SK-N-SH (cell line): Measurements from ENCODE around the gene CCDC24. TPM values are rescaled to one million over a fixed set of nuclear protein-coding genes. Genes with fewer than 3 reads are reported as not detected.

ENCODE experiments used
- CTCF ChIA-PET: fragments of 300-600, 350-600 bp; formaldehyde crosslinking; extraction: SDS; loops from one replicate; lab custom pipeline; 2021; lab: Yijun Ruan, JAX
- POLR2A ChIA-PET: fragments of 350-600 bp; sonication (Branson Sonifier 250); formaldehyde crosslinking; extraction: SDS; loops from one replicate; lab custom pipeline; 2020; ENCODE audit warnings: antibody characterized with exemption, inconsistent platforms; lab: Yijun Ruan, JAX
- DNase-seq: peaks from one replicate; pipeline ENCODE4 v3.0.0; 2012
- H2AFZ ChIP-seq: fragments of 200-600 bp; sonication (generic); 2 replicates; pipeline ENCODE4 v1.8.1; 2016; ENCODE audit warnings: antibody characterized with exemption, mild to moderate bottlenecking, low read depth
- H3F3A ChIP-seq: fragments of 200-600 bp; sonication (generic); replicated peaks from 2 replicates; pipeline ENCODE3; 2016; ENCODE audit warnings: antibody characterized with exemption, mild to moderate bottlenecking; ENCODE audit not compliant: insufficient read depth
- H3K27ac ChIP-seq, 2 experiments: fragments of 200-500 bp in 1 of 2; fragments of 200-600 bp in 1 of 2; sonication (Bioruptor generic) in 1 of 2; sonication (generic), shearing (Covaris generic) in 1 of 2; 2 replicates each; pipeline versions ENCODE4 v1.5.1 to v1.6.1; 2014 to 2016; ENCODE audit warnings: low read depth in 2 of 2, inconsistent platforms in 1 of 2, low read length in 1 of 2, mild to moderate bottlenecking in 1 of 2, mixed read lengths in 1 of 2
- H3K27me3 ChIP-seq: fragments of 200-600 bp; sonication (generic), shearing (Covaris generic); 2 replicates; pipeline ENCODE4 v1.6.1; 2016; ENCODE audit warnings: mixed run types; ENCODE audit not compliant: insufficient read depth
- H3K36me3 ChIP-seq, 2 experiments: fragments of 200-500 bp in 1 of 2; fragments of 200-600 bp in 1 of 2; sonication (Bioruptor generic) in 1 of 2; sonication (generic) in 1 of 2; replicated peaks in 1 of 2; 2 replicates each; pipeline versions ENCODE3 to v1.5.1; 2014 to 2016; ENCODE audit warnings: low read length in 1 of 2, mild to moderate bottlenecking in 1 of 2; ENCODE audit not compliant: insufficient read depth in 2 of 2, control insufficient read depth in 1 of 2
- H3K4me1 ChIP-seq, 2 experiments: fragments of 200-500 bp in 1 of 2; fragments of 200-600 bp in 1 of 2; sonication (Bioruptor generic) in 1 of 2; sonication (generic), shearing (Covaris generic) in 1 of 2; 2 replicates each; pipeline versions ENCODE4 v1.5.1 to v1.6.1; 2014 to 2016; ENCODE audit warnings: low read depth in 1 of 2, low read length in 1 of 2, mixed run types in 1 of 2; ENCODE audit not compliant: insufficient read depth in 2 of 2, control insufficient read depth in 1 of 2
- H3K4me2 ChIP-seq: fragments of 200-600 bp; sonication (generic), shearing (Covaris generic); 2 replicates; pipeline ENCODE4 v1.6.1; 2017; ENCODE audit warnings: mixed run types
- H3K4me3 ChIP-seq, 2 experiments: fragments of 200-500 bp in 1 of 2; fragments of 200-600 bp in 1 of 2; sonication (Bioruptor generic) in 1 of 2; sonication (generic), shearing (Covaris generic) in 1 of 2; 2 replicates each; pipeline versions ENCODE4 v1.5.1 to v1.8.1; 2014 to 2016; ENCODE audit warnings: low read depth in 2 of 2, inconsistent platforms in 1 of 2, low read length in 1 of 2, mild to moderate bottlenecking in 1 of 2, mixed read lengths in 1 of 2, moderate library complexity in 1 of 2
- H3K79me2 ChIP-seq: fragments of 200-600 bp; sonication (generic); 2 replicates; pipeline ENCODE4 v1.8.1; 2017; ENCODE audit warnings: mild to moderate bottlenecking; ENCODE audit not compliant: insufficient read depth
- H3K9ac ChIP-seq: fragments of 200-600 bp; sonication (generic); 2 replicates; pipeline ENCODE4 v1.6.1; 2017; ENCODE audit warnings: mixed run types
- H3K9me2 ChIP-seq: fragments of 200-600 bp; sonication (generic); 2 replicates; pipeline ENCODE4 v1.6.1; 2017; ENCODE audit warnings: mixed run types
- H3K9me3 ChIP-seq: fragments of 200-600 bp; sonication (generic); 2 replicates; pipeline ENCODE4 v1.6.1; 2017; ENCODE audit warnings: mixed run types, mild to moderate bottlenecking, moderate library complexity
- H4K20me1 ChIP-seq: fragments of 200-600 bp; sonication (generic); 2 replicates; pipeline ENCODE4 v1.6.1; 2017; ENCODE audit warnings: mild to moderate bottlenecking, mixed run types; ENCODE audit not compliant: insufficient read depth
- ELF1 ChIP-seq: IDR thresholded peaks from 2 replicates; pipeline ENCODE4 v1.4.0; 2012
- EP300 ChIP-seq, 2 experiments: IDR thresholded peaks; 2 replicates each; pipeline versions ENCODE4 v1.4.0 to v1.6.1; 2012; ENCODE audit warnings: borderline replicate concordance in 1 of 2, low read depth in 1 of 2, low read length in 1 of 2
- FOSL2 ChIP-seq: IDR thresholded peaks from 2 replicates; pipeline ENCODE4 v1.4.0; 2012; ENCODE audit warnings: low read depth, mild to moderate bottlenecking, moderate library complexity, borderline replicate concordance
- GABPA ChIP-seq: IDR thresholded peaks from 2 replicates; pipeline ENCODE4 v1.4.0; 2012; ENCODE audit warnings: low read depth, mild to moderate bottlenecking
- JUND ChIP-seq: IDR thresholded peaks from 2 replicates; pipeline ENCODE4 v1.4.0; 2012
- NFIC ChIP-seq: IDR thresholded peaks from 2 replicates; pipeline ENCODE4 v1.4.0; 2012; ENCODE audit warnings: borderline replicate concordance
- NRF1 ChIP-seq: IDR thresholded peaks from 2 replicates; pipeline ENCODE4 v1.6.1; 2012; ENCODE audit warnings: low read depth, mild to moderate bottlenecking, low read length
- REST ChIP-seq: IDR thresholded peaks from 2 replicates; pipeline ENCODE4 v1.6.1; 2012; ENCODE audit warnings: mild to moderate bottlenecking, low read depth, low read length, moderate library complexity
- SIN3A ChIP-seq: IDR thresholded peaks from 2 replicates; pipeline ENCODE4 v1.6.1; 2012; ENCODE audit warnings: low read depth, mild to moderate bottlenecking, low read length, moderate library complexity, borderline replicate concordance
- TCF12 ChIP-seq: IDR thresholded peaks from 2 replicates; pipeline ENCODE4 v1.4.0; 2012
- TEAD4 ChIP-seq: IDR thresholded peaks from 2 replicates; pipeline ENCODE4 v1.4.0; 2012; ENCODE audit warnings: mild to moderate bottlenecking, borderline replicate concordance; ENCODE audit not compliant: insufficient read depth
- USF1 ChIP-seq: IDR thresholded peaks from 2 replicates; pipeline ENCODE4 v1.4.0; 2012; ENCODE audit warnings: low read depth, borderline replicate concordance
- WGBS: methylation state at CpG from one replicate; pipeline ENCODE4 v1.1.6; 2017; ENCODE audit warnings: low lambda C conversion rate; 5-methylcytosine and 5-hydroxymethylcytosine counted together
- polyA plus RNA-seq, 3 experiments: library from polyadenylated mRNA; depleted of rRNA; stranded (reverse); fragments of >200 nt; gene quantifications; 2 replicates each; pipeline ENCODE4 v1.2.3, GENCODE V29; 2012
- TF ChIP-seq, protein P1 (sequence below): IDR thresholded peaks from 2 replicates; pipeline ENCODE4; 2012

The CCDC24 gene
- polyA plus RNA-seq, 1 of the 3 experiments (the other 2 are of a cell fraction), result 7.5 TPM

GRCh38 chr1:43993206-43993914 is 2.0 kb downstream of the CCDC24 start:
- WGBS, result 98% methylated on average over 9 of the region's 9 CpGs
- Histone ChIP-seq H3K27me3 (no peaks in the 10 kb centered on the region), H3K4me2 (no peak overlapping the region)
- POLR2A ChIA-PET, result no interaction called here
- TF ChIP-seq SIN3A (no peak), JUND (no peak), GABPA (no peak), NFIC (no peak), ELF1 (no peak), TEAD4 (no peak), REST (no peak), USF1 (no peak), TCF12 (no peak), NRF1 (no peak), FOSL2 (no peak), EP300 (IDR thresholded peaks at IDR 0.05; ENCODE audit: borderline replicate concordance in 1 of 2, low read depth in 1 of 2, low read length in 1 of 2) (no peak)
- TF ChIP-seq, protein P1, sequence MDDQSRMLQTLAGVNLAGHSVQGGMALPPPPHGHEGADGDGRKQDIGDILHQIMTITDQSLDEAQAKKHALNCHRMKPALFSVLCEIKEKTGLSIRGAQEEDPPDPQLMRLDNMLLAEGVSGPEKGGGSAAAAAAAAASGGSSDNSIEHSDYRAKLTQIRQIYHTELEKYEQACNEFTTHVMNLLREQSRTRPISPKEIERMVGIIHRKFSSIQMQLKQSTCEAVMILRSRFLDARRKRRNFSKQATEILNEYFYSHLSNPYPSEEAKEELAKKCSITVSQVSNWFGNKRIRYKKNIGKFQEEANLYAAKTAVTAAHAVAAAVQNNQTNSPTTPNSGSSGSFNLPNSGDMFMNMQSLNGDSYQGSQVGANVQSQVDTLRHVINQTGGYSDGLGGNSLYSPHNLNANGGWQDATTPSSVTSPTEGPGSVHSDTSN, result no peak
- TF ChIP-seq, all 33 proteins: peak for 0
- Histone ChIP-seq H3F3A (peaks cover 8% of the 10 kb centered on the region), H4K20me1 (no peaks in the 10 kb centered on the region), H3K36me3 (no peaks in the 10 kb centered on the region), H3K9me3 (no peaks in the 10 kb centered on the region), H3K27ac (no peak overlapping the region), H3K9ac (no peak overlapping the region), H3K9me2 (no peaks in the 10 kb centered on the region), H3K4me1 (peaks cover 8 to 58% of the 10 kb centered on the region in 2 experiments), H3K79me2 (no peaks in the 10 kb centered on the region), H3K4me3 (no peak overlapping the region), H2AFZ (no peak overlapping the region)
- no peak for DNase-seq
- CTCF ChIA-PET, result interaction anchor here (0.7 to 20.6 kb wide), 6 partner anchors 8 to 287 kb away, joined by 3 to 598 read pairs (median 3); partner anchors contain the start of gene SLC6A9
